HG02759 (cell line): Measurements from ENCODE around the gene PUM2.
"Not testable (repeated sequence)": the region's sequence is repeated elsewhere in the genome, so short reads cannot be mapped to it uniquely, and the experiment has no call there.

Source experiments
- ATAC-seq: cut with Tn5 transposase; IDR thresholded peaks from one replicate; pipeline ENCODE4 v1.9.1; 2021; ENCODE audit warnings: mild to moderate bottlenecking, moderate library complexity; ENCODE audit not compliant: unreplicated experiment

Gene PUM2, protein sequence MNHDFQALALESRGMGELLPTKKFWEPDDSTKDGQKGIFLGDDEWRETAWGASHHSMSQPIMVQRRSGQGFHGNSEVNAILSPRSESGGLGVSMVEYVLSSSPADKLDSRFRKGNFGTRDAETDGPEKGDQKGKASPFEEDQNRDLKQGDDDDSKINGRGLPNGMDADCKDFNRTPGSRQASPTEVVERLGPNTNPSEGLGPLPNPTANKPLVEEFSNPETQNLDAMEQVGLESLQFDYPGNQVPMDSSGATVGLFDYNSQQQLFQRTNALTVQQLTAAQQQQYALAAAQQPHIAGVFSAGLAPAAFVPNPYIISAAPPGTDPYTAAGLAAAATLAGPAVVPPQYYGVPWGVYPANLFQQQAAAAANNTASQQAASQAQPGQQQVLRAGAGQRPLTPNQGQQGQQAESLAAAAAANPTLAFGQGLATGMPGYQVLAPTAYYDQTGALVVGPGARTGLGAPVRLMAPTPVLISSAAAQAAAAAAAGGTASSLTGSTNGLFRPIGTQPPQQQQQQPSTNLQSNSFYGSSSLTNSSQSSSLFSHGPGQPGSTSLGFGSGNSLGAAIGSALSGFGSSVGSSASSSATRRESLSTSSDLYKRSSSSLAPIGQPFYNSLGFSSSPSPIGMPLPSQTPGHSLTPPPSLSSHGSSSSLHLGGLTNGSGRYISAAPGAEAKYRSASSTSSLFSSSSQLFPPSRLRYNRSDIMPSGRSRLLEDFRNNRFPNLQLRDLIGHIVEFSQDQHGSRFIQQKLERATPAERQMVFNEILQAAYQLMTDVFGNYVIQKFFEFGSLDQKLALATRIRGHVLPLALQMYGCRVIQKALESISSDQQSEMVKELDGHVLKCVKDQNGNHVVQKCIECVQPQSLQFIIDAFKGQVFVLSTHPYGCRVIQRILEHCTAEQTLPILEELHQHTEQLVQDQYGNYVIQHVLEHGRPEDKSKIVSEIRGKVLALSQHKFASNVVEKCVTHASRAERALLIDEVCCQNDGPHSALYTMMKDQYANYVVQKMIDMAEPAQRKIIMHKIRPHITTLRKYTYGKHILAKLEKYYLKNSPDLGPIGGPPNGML

DNA sequence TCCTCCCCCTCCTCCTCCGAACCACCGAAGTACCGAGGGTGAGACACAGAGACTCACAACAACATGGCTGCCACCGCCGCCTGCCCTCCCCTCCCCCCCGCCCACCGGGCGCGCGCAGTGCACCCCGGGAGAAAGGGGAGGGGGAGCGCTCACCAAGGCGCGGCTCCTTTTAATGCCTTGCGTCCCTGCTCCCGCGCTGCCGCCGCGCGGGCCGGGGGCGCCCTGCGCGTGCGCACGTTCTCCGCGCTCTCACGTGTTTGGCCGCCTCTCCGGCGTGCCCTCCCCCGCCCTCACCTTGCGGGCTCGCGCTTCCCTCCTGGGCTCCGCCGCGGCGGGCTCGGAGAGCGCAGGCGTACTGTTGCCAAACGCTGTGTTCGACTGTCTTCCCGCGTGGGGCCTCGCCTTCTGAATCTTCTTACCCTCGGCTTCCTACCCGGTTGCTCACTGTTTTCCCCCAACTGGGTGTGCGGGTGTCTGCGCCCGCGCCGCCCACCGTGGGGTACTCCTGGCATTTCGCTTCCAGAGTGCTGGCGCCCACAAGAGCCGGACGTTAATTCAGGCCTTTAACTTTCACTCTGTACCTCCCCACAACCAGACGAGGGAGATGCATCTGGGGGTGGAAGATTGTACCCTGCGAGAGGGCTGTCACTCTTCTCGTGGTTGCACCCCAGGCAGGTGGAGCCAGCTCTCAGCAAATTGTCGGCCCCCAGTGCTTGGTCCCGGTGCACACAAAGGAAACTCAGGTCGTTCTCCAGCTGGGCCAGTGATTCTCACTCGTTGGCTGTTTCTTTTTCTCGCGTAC, at the start of gene PUM2:
Gene PUM2, minus strand, starts transcription at position 92 of the 802 bp plus-strand sequence. CDS start 23,484 bp downstream, outside the sequence.
- ATAC-seq: peak; percentile 84

DNA sequence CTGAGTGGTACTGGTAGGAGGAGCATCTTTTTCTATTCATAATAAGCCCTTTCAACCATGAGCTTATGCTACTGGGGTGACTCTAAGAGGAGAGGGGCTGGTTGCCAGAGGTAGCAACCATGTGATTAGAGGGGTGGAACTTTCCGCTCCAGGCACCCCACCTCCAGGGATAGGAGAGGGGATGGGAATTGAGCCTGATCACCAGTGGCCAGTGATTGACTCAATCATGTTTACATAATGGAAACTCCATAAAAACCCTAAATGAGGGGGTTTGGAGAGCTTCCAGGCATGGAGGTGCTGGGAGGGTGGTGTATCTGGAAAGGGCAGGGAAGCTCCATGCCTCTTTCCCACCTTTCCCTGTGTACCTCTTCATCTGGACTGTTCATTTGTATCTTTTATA, 49.7 kb upstream of the PUM2 start:
- ATAC-seq: no peak

DNA sequence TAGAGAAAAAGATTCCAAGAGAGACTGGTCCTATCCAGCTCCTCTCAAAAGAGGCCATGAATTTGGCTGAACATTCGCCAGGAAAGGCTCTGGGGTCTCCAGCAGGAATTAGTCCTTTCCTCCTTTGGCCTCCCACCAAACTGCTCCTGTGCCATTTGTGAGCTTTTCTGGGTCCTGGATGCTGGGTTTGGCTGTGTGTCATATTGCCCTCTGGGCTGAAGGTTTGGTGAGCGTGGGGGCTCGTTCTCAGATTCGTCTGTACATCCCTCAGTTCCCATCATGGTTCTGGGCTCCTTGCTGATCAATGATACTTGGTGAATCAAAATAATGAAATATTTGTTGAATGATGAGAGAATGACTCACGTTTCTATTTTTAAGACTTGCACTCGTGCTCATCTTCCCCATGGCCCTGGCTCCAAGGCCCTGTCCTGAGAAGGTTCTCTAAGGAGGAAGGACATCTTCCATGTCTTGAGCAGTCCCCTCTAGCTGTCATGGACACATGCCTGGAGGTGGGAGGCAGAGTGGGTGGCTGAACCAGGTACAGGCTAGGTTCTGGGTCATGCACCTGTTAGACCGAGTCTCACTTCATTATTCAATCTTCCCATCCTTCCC, 48.4 kb upstream of the PUM2 start:
- no peak for ATAC-seq

DNA sequence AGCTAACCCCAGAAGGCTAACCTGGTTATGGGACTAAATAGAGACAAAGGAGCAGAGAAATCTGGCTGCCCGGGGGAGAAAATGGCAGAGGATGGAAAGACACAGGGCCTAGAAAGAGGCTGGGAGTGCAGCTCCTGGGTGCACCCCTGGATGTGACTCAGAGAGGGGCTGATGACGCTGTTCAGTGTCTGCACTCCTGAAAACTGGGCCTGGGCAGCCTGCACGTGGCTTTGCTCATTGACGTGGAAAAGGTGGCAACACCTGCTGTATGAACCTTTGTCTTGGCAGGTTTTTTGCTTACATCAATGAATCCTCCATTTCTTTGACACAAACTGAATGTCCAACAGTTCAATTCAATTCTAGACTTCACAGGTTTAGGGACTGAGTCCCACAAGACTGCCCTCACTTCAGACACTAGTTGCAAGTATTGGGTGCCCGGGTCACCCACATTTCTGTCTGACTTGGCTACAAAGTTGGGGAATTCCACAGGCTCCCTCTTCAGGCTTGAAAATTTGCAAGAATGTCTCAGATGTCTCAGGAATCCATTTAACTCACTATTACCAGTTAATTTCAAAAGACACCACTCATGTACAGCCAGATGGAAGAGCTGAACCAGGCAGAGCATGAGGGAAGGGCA, 47.3 kb upstream of the PUM2 start:
- ATAC-seq: no peak

DNA sequence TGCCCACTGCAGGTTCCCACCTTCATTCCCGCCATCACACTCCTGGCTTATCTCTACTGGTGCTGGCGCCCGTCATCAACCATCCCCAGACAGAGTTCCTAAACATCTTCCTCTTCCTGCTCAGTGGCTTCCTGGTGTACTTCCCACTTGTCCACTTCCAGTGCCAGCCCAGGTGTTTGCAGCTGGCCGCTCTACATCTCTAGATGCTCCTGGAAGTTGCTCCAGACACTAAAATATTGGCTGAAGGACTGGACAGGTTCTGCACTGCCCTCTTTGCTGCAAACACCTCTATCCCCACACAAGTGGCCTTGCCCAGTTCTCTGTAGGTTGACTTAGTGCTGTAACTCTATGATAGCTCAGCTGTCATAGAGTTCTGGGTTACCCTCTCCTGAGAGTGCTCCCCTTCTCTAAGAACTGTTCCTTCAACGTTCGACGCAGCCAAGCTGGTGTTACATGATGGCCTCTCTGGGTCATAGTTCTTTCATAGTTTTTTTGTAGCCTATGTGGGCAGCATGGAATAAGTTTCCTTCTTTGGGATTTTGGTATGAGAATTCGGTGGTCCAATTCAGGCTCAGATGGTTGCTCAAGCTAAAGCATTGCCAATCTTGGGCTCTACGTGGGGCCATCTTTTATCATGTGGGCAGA, 45.8 kb upstream of the PUM2 start:
- no peak for ATAC-seq

DNA sequence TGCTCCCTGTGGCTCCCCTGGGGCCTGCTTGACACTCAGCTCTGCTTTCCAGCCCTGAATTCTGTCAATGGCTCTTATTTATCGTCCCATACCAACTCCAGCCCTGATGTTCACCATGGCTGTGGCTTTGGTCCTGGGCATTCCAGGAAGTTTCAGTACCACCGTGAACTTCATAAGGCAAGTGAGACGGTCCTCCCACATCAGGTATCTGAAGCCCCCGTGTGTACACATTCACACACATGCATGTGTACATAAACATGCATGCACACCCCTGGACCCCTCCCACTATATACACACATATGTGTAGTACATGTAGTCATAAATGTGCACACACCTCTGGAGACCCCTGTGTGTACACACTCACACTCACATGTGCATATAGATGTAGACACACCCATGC, 43.3 kb upstream of the PUM2 start:
- no peak for ATAC-seq

DNA sequence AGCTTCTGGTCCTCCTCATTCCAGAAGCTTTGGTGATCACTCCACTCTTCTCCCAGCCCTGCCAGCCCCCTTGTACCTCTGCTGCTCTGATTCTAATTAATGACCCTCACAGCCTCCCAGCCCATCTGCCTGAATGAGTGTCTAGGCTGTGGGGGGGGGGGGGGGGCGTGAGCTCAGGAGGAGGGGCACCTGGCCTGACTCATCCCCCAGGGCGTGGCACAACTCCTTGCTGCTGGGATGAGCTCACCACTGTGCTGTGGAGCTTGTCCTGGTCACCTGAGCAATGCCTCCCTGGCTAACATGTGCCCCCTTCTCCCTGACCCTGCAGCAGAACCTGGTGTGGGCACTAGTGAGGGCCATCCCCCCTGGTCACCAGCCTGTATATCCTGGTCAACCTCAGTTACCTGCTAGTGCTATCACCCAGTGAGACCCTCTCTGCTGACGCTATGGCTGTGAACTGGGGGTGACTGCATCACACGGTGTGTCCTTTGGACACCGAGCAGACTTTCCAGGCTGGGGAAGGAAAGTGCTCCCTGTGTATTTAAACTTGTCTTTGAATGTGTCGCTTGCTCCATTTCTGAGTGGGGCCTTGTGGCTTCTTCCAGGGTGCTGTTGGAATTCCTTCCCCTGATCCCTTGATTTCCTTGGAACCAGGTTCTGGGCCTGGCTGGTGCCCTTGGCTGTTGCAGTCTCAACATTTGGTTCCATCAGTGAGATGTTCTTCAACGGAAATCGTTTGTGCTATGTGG, 41.5 kb upstream of the PUM2 start:
- ATAC-seq: no peak

DNA sequence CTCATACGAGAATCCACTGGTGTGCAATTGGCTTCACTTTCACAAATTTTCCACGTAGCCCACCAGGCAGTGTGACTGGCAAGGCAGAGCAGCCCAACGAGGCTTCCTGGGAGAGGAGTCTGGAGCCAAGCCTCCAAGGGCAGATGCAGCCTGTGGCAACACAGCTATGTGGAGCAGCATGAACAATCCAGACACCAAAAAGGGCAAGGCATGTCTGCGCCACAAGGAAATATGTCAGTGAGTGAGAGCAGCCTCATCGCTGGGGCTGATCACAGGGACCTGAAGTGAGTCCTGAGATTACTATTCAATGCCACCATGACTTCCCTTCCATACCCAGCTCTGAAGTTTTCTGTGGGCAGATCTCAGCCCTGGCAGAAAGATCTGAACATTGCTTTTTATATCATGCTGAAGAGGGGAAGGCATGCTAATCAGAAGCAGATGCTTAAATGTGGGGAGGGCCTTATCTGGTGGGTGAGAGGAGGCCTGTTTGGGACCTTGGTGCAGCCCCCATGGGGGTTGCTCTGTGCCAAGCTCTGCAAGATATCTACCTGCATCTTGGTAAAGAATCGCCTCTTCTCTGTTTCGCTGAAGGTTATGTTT, 40.0 kb upstream of the PUM2 start:
- no peak for ATAC-seq

DNA sequence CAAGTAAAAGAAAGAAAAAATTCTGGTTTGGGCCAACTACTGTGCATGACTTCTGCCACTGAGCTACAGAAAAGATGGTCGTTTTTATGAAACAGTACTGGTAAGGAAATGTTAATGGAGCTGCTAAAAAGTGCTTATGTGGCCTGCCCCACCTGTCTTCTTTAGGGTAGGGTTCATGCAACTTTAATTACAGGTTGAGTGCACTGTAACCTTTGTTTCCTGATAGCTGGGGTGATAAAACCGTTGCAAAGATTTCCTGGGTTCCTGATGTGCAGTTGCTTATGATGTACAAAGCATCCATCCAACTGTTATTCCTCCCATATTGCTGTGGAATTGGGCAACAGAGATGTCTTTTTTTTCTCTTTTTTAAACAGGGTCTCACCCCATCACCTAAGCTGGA, 34.3 kb upstream of the PUM2 start:
- no peak for ATAC-seq

DNA sequence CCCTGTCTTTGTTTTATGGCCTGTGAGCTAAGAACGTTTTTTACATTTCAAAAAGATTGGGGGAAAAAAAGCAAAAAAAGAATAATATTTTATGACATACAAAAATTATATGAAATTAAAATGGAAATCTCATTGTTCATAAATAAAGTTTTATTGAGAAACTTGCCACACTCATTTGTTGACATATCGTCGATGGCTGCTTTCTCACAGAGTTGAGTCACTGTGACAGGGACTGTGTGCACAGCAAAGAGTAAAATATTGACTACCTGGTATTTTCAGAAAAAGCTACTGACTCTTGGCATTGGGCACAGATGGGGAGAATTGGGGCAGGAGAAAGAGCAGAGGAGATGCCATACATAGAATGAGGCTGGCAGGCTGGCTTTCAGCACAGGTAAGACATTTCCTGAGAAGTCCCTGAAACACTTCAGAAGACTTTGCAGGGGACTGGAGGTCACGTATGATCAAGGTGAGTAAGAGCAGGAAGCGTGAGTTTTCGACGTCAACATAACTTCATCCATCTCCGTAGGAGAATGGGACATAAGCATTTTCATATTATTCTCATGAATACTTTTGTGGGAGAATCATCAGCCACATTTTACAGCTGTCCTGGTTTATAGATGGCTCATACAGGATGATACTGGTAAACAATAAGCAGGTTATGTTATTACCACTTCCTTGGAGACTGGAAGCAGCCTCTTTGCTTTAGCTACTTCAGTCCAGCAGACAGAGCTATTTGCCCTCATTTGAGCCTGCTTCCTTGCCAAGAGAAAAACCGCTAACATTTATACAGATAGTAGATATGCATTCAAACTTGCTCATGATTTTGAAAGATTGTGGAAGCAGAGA, 32.5 kb upstream of the PUM2 start:
- ATAC-seq: no peak

DNA sequence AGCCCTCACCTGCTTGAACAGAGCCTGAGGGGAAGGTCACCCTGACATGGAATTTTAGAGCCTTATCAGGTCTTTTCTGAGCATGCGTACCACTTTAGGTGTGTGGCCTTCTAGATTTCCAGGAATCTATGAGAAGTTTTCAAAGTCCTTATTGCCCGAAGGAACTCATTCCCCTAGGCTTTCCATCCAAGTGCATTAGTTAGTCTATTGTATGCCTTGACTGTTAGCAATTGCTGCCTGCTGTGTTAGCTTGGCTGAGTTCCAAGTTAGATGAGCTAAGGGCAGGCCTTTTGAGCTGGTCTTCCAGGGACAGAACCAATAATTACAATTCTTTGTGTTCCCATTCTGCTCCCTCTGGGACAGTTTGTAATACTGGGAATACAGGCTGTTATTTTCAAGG, 30.8 kb upstream of the PUM2 start:
- ATAC-seq: no peak

DNA sequence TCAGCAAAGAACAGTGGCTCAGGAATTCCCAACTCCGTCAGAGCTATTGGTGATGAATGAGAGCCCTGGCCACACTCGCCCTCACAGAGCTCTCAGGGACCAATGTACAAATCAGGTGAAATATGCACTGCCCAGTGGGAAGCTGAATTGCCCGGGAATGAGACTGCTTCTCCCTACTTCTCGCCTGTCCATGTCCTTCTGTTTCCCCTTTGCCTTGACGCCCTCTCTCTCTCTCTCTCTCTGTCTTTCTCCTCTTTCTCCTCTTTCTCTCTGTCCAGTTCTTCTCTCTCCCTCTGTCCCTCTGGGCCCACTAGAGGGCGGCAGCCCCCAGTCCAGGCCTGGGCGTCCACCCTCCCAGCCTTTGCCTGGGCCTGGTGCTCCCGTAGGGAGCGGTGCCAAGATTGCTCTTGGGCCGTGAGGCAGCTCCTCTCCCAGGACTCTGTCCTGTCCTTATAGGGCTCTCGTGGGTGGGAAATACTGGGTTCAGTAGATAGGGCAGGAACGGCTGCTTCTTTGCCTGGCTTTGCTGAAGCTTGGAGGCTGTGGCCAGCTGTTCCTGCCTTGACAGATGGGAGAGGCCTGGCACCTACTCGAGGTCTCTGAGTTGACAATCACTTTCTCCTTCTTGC, 28.4 kb upstream of the PUM2 start:
- ATAC-seq: peak; percentile 47

DNA sequence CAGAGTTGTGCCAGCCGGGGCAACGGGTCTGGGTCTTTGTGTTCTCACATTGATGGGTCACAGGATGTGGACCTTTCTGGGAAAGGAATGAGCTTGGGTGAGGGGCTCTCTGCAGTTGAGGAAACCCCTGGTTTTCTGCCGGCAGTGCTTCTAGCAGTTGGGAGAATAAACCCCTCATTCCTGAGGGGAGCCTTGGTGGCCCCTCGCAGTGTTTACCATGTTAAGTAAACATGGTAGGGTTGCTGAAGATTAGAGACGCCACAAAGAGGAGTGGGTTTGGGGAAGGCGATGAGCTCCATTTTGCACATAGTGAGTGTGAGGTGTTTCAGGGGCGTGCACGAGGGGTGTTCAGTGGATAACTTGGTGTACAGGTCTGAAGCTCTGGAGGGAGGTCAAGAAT, 27.7 kb upstream of the PUM2 start:
- no peak for ATAC-seq

DNA sequence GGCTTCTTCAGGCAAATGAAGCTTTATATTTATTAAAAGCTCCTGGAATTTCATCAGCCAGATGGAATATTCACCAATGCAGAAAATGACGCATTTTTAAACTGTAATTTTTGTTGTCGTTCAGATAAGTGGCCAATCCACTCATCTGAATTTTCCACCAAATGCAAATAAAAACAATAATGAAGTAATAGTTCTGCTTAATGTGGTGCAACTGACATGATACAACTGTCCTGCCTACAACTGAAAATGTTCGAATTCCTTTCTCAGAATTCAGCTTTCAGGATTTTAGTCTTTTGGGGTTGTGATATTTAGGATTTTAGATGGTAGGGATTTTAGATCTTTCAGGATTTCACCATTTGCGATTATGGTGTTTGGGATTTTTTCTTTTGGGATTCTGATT, 27.1 kb upstream of the PUM2 start:
- no peak for ATAC-seq

DNA sequence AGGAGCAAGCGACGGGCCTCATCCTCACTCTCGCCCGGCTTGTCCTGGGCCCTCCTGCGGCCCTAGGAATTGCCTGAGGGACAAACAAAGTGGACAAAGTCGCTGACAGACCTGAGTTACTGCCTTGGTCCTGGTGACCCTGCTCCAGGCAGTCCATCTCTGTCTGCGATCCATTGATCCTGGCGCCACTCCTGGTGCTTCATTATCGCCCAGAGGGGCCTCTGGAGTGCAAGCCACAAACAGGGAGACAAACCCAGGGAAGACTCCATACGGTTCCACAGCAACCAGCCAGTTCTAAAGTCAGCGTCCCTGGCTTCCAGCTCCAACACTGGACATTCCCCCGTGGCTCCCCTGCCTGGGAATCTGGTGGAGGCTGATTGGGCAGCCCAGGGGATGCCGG, 24.3 kb upstream of the PUM2 start:
- ATAC-seq: not testable (repeated sequence)

DNA sequence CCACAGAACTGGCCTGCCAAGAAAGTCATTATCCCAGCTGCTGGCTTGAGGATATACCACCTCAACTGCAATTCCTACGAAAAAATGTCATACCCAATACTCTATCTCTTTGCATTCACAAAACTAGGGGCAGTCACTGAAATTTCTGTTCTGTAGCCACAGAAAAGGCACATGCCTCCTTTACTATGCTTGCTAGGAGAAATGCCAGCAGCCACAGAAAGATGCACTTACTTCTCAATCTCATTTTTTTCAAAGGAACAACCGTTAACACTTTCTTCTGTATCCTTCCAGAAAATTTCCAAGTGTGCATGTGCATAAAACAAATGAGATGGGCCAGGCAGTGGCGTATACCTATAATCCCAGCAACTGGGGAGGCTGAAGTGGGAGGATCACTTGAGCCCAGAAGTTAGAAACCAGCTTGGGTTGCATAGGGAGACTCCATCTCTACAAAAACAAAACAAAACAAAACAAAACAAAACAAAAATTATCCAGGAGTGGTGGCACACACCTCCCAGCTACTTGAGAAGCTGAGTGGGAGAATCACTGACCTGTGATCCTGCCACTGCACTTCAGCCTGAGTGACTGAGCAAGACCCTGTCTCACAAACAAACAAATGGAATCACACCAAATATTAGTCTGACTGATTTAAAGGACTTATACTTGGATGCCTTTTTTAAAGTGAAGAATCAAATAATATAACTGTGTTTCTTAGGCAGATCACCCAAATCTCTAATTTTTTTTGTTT, 22.4 kb upstream of the PUM2 start:
- ATAC-seq: no peak
